Naive B cell (primary cell): ENCODE results near the gene TMEM222. TPM values are rescaled to one million over a fixed set of nuclear protein-coding genes. Genes with fewer than 3 reads are reported as not detected.

ENCODE experiments used
- ATAC-seq, 2 donors: fragments of 150-1000 bp; cut with Tn5 transposase; 2 replicates each; pipeline ENCODE4 v1.10.0; 2021; ENCODE audit warnings: low read depth in 2 of 2, mild to moderate bottlenecking in 2 of 2, moderate library complexity in 2 of 2
- DNase-seq: peaks from one replicate; pipeline ENCODE4 v3.0.0; 2022
- H3K27ac Mint-ChIP-seq, 6 donors: one replicate each; pipeline ENCODE4 v1.8.0; 2020 to 2022; ENCODE audit warnings: mild to moderate bottlenecking in 6 of 6, mixed read lengths in 6 of 6, moderate library complexity in 5 of 6, inconsistent platforms in 2 of 6
- H3K27me3 Mint-ChIP-seq, 3 donors: one replicate each; pipeline ENCODE4 v1.8.0; 2021 to 2022; ENCODE audit warnings: mixed read lengths in 3 of 3, mild to moderate bottlenecking in 1 of 3
- H3K36me3 Mint-ChIP-seq, 2 donors: one replicate each; pipeline ENCODE4 v1.8.0; 2020 to 2022; ENCODE audit warnings: mixed read lengths in 2 of 2, inconsistent platforms in 1 of 2, mild to moderate bottlenecking in 1 of 2
- H3K4me1 Mint-ChIP-seq, 3 donors: one replicate each; pipeline ENCODE4 v1.8.0; 2020 to 2022; ENCODE audit warnings: mixed read lengths in 3 of 3, inconsistent platforms in 1 of 3, mild to moderate bottlenecking in 1 of 3, moderate library complexity in 1 of 3
- H3K4me3 Mint-ChIP-seq, 8 donors: one replicate each; pipeline ENCODE4 v1.8.0; 2020 to 2022; ENCODE audit warnings: mild to moderate bottlenecking in 8 of 8, mixed read lengths in 8 of 8, moderate library complexity in 8 of 8, inconsistent platforms in 2 of 8
- H3K9me3 Mint-ChIP-seq, 7 donors: one replicate each; pipeline ENCODE4 v1.8.0; 2020 to 2022; ENCODE audit warnings: mixed read lengths in 7 of 7, mild to moderate bottlenecking in 5 of 7, inconsistent platforms in 2 of 7, moderate library complexity in 1 of 7
- polyA plus RNA-seq, 6 donors: library from polyadenylated mRNA; unstranded; fragments of 300-500 nt; fragmentation: Illumina TruSeq; gene quantifications; one replicate each; pipeline ENCODE4 v1.2.3, GENCODE V29; 2021; ENCODE audit warnings: low read depth in 6 of 6

The TMEM222 gene
- polyA plus RNA-seq, 6 donors from 2014 or later, result 59.7 to 80.2 (median 74.2) TPM

DNA sequence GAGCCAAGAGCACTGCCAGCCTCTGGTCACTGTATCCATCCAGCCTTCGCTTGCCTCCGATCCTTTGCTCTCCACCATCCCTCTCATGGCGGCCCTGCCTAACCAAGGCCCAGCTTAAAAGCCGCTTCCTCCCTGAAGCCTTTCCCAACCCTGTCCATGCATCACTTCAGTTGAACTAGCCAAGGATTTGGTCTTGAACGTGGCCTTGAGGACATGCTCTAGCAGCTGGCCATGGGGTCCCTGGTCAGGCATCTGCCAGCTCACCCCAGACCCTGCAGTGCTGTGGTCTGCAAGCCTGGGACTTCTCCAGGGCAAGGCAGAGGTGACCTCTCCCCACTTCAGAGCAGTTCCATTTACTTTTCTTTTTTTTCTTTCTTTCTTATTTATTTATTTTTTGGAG, 14.8 kb downstream of the TMEM222 start:
- DNase-seq (no peak), ATAC-seq (no peak)
- Mint-ChIP-seq H3K4me3 (no peak overlapping the region), H3K27ac (no peak overlapping the region), H3K4me1 (peaks cover 34 to 59% (median 50%) of the 10 kb centered on the region in 3 donors), H3K36me3 (no peaks in the 10 kb centered on the region), H3K27me3 (no peaks in the 10 kb centered on the region), H3K9me3 (peaks cover 0 to 7% (median 0%) of the 10 kb centered on the region in 7 donors)

DNA sequence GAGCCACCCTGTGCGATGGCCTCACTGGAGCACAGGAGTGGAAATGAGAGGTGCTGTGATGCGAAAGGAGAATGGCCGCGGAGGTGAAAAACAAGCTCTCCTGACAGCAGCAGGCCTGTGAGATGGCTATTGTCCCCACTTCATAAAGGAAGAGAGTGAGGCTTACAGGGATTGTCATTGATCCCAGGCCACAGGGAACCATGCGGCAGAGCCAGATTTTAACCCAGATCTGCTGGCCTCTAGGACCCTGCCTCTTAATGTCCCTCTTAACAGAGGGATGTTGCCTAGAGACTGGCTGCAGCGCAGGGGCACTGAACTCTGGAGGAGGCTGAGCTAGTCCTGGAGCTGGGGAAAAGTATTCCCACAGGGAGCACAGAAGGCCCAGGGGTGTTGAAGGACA, 16.8 kb downstream of the TMEM222 start:
- Mint-ChIP-seq H3K9me3 (peaks cover 0 to 7% (median 0%) of the 10 kb centered on the region in 7 donors), H3K36me3 (no peaks in the 10 kb centered on the region), H3K27me3 (no peaks in the 10 kb centered on the region), H3K27ac (peak overlapping the region; percentile 87 to 98 (median 94)), H3K4me1 (peaks cover 43 to 64% (median 51%) of the 10 kb centered on the region in 3 donors), H3K4me3 (peak overlapping the region in 6 of 8 donors; percentile 38 to 89 (median 61))
- ATAC-seq (no peak), DNase-seq (no peak)

DNA sequence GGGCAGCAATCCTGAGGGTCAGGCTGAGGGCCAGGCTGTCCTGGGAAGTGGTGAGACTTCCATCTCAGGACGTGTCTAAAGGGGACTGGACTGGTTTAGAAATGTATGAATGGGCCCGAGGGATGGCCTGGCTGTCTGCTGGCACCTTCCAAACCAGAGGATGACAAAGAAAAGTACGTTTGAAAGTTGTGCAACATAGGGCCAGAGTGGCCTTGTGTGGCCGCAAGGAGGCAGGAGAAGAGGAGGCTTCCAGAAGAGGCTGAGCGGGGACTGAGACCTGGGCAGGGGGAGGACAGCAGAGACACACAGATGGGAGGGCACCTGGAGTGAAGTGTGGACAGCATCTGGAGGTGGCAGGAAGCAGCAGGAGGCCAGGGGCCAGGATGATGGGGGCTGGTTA, 17.2 kb downstream of the TMEM222 start:
- Mint-ChIP-seq H3K36me3 (no peaks in the 10 kb centered on the region), H3K9me3 (peaks cover 0 to 7% (median 0%) of the 10 kb centered on the region in 7 donors), H3K27me3 (no peaks in the 10 kb centered on the region), H3K4me1 (peaks cover 43 to 68% (median 55%) of the 10 kb centered on the region in 3 donors), H3K27ac (peak overlapping the region; percentile 87 to 98 (median 94)), H3K4me3 (peak overlapping the region in 5 of 8 donors; percentile 38 to 92 (median 74))
- ATAC-seq (no peak), DNase-seq (no peak)

DNA sequence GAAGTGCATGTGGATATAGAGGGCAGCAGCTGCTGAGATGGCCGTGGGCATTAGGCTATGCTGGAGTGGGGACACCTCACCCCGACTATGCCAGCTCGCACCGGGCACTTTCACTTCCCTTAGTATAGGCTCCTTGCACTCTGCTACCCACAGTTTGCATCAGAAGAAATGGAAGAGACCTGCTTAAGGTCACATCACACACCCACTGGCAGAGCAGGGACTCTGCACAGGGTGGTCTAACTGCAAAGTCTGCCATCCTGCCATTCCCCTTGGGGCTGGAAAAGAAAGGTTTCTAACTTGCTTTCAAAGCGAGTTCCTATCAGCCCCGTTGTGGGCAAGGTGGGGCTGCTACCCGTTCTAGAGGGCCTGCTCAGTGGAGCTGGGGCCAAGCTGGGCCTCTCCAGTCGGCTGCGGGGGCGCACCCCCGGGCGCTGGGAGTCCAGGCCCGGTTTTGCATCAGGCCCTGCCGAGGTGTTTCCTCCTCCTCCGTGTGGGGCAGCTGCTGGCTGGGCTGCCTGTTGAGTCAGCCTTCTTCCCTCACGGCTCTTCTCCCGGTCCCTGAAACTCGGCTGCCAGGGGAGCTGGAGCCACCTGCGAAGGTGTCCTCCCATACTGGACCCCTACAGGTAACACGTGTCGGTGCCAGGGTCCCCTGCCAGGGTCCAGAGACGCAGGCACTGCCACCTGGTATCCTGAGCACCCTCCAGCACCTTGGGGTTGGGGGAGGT, 19.7 kb downstream of the TMEM222 start, which contains the start of gene SYTL1:
Gene SYTL1 (plus strand): TSS at position 498 of the 728 bp plus-strand sequence. CDS start 3,313 bp downstream, outside the sequence.
- ATAC-seq, result peak; percentile 82 to 88
- Mint-ChIP-seq H3K27ac (peak within 1 kb of the TSS; percentile 87 to 98 (median 96)), H3K36me3 (peaks cover 0 to 8% of the 10 kb centered on the region in 2 donors), H3K4me3 (peak within 1 kb of the TSS; percentile 87 to 98 (median 93)), H3K27me3 (no peaks in the 10 kb centered on the region), H3K9me3 (peaks cover 0 to 7% (median 0%) of the 10 kb centered on the region in 7 donors), H3K4me1 (peaks cover 51 to 76% (median 66%) of the 10 kb centered on the region in 3 donors)
- DNase-seq, result peak; percentile 87

DNA sequence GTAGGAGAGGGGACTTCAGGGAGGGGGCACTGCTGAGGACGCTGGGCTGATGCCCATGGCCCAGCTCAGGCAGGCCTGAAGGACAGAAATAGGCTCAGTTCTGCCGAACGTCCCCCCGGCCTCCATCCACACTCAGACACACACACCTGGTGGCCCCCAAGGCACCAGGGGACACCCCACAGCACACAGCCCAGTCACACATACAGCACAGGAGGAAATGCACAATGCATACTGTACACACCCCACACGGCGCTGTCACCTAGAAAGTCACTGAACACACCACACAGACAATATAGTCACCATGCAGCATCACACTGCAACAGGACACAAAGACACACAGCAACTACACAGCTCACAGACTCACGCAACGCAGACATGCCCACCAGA, 20.4 kb downstream of the TMEM222 start:
- ATAC-seq (no peak), DNase-seq (no peak)
- H3K27me3 Mint-ChIP-seq, result no peaks in the 10 kb centered on the region
- H3K4me3 Mint-ChIP-seq, result peak overlapping the region; percentile 87 to 98 (median 93)
- H3K27ac Mint-ChIP-seq, result peak overlapping the region; percentile 67 to 98 (median 94)
- H3K36me3 Mint-ChIP-seq, result peaks cover 0 to 8% of the 10 kb centered on the region in 2 donors
- H3K4me1 Mint-ChIP-seq, result peaks cover 54 to 73% (median 69%) of the 10 kb centered on the region in 3 donors
- peaks cover 0 to 7% (median 0%) of the 10 kb centered on the region in 7 donors for H3K9me3 Mint-ChIP-seq

DNA sequence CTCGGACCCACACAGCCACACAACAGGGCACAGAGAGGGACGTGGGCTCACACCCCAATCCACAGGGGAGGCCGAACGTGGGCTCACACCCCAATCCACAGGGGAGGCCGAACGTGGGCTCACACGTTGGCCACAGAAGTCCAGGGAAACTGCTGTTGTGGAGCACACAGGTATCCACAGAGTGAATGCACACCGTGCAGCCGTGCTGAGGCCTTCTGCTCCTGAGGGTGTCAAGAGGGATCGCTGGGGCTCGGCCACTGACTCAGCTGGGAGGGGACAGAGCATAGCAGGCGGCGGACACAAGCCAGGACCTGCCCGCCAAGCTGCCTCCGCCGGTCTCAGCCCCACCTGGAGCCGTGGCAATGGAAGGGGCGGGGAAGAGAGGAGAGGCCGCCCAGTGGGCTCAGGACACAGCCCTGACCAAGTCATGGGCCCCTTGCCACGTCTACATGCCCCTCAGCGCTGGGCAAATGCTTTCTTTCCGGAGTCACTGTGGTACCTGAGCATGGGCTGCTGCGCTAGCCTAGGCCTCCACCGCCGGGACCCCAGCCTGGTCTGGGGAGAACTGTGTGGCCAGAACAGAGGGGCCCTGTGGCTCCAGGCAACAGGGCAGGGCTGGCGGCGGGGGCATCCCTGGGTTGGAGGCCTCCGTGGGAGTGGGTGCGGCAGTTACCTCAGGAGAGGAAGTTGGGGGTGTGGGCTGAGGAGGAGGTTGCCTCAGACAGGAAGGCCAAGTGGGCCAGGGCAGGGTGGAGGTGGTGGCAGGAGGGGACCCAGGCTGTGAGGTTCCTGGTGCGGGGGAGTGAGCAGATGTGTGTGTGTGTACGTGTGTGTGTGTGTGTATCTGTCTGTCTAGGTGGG, 21.0 kb downstream of the TMEM222 start:
- Mint-ChIP-seq H3K9me3 (peaks cover 0 to 7% (median 0%) of the 10 kb centered on the region in 7 donors), H3K27me3 (no peaks in the 10 kb centered on the region), H3K4me3 (peak overlapping the region; percentile 87 to 98 (median 93)), H3K27ac (peak overlapping the region; percentile 87 to 98 (median 94)), H3K36me3 (peaks cover 0 to 8% of the 10 kb centered on the region in 2 donors), H3K4me1 (peaks cover 58 to 77% (median 74%) of the 10 kb centered on the region in 3 donors)
- peak; percentile 55 to 64 for ATAC-seq
- peak; percentile 85 for DNase-seq

DNA sequence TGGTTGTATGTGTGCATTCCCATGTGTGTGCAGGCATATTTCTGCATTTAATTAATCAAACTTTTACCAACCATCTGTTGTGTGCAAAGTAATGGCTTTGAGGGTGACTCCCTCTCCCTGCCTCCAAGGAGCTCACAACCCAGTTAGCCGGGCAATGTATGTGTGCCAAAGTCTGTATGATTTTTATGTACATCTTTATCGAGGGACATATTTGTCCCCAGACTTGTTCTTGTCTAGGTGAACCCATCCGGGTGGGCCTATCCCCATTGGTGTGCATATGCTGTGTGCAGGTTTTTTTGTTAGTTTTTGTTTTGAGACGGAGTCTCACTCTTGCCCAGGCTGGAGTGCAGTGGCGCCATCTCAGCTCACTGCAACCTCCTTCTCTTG, 21.7 kb downstream of the TMEM222 start:
- ATAC-seq, result no peak
- DNase-seq, result no peak
- no peaks in the 10 kb centered on the region for H3K27me3 Mint-ChIP-seq
- H3K36me3 Mint-ChIP-seq, result peaks cover 0 to 8% of the 10 kb centered on the region in 2 donors
- H3K4me1 Mint-ChIP-seq, result peaks cover 59 to 76% (median 72%) of the 10 kb centered on the region in 3 donors
- peak overlapping the region; percentile 87 to 98 (median 94) for H3K27ac Mint-ChIP-seq
- H3K9me3 Mint-ChIP-seq, result peaks cover 0 to 7% (median 0%) of the 10 kb centered on the region in 7 donors
- H3K4me3 Mint-ChIP-seq, result peak overlapping the region; percentile 87 to 98 (median 93)

DNA sequence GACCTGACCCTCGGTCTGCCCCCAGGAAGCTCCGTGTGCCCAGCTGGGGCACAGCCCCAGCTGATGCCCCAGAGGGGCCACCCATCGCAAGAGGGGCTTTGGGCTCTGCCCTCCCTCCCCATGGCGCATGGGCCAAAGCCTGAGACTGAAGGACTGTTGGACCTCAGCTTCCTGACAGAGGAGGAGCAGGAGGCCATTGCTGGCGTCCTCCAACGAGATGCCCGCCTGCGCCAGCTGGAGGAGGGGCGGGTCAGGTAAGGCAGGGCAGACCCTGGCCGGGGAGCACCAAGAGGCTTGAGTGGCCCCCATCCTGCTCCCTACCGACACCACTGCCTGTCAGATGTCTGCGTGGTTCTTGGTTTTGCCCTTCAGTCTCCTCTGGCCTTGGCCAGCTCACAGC, 23.3 kb downstream of the TMEM222 start:
- Mint-ChIP-seq H3K36me3 (peaks cover 0 to 8% of the 10 kb centered on the region in 2 donors), H3K27ac (peak overlapping the region in 2 of 6 donors; percentile 18 to 86), H3K9me3 (no peaks in the 10 kb centered on the region), H3K4me1 (peaks cover 45 to 64% (median 56%) of the 10 kb centered on the region in 3 donors), H3K27me3 (no peaks in the 10 kb centered on the region), H3K4me3 (peak overlapping the region in 4 of 8 donors; percentile 9 to 86 (median 49))
- DNase-seq (no peak), ATAC-seq (no peak)

DNA sequence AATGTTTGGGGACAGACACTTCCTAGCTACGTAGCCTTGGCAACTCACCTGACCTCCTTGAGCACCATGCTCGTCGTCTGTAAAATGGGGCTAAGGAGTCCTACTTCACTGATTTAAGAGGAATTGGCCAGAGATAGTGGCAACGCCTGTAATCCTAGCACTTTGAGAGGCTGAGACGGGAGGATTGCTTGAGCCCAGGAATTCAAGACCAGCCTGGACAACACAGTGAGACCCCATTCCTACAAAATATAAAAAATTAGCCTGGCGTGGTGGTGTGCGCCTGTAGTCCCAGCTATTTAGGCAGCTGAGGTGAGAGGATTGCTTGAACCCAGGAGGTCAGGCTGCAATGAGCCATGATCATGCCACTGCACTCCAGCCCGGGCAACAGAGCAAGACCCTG, 24.4 kb downstream of the TMEM222 start:
- Mint-ChIP-seq H3K36me3 (peaks cover 0 to 8% of the 10 kb centered on the region in 2 donors), H3K27me3 (no peaks in the 10 kb centered on the region), H3K27ac (peak overlapping the region in 1 of 6 donors; percentile 28), H3K4me3 (peak overlapping the region in 3 of 8 donors; percentile 30 to 70 (median 69)), H3K4me1 (peaks cover 37 to 53% (median 45%) of the 10 kb centered on the region in 3 donors), H3K9me3 (no peaks in the 10 kb centered on the region)
- ATAC-seq (no peak), DNase-seq (no peak)

DNA sequence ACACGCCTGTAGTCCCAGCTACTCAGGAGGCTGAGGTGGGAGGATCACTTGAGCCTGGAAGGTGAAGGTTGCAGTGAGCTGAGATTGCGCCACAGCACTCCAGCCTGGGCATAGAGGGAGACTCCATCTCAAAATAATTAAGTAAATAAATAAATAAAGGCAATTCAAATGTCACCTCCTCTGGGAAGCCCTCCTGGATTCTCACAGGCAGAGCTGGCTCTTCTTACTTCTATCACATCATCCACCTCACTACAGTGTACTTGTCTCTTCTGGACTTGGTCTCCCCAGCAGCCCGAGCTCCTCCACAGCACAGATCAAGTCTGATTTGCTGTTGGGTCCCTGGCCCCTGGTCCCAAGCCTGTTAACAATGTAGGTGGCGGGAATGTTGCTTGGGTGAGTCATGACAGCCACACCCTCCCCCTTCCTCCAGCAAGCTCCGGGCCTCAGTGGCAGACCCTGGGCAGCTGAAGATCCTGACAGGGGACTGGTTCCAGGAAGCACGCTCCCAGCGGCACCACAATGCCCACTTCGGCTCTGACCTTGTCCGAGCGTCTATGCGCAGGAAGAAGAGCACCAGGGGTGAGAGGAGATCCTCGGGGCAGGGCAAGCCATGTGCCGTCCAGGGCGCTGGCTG, 25.1 kb downstream of the TMEM222 start:
- Mint-ChIP-seq H3K9me3 (no peaks in the 10 kb centered on the region), H3K4me3 (peak overlapping the region in 1 of 8 donors; percentile 24), H3K4me1 (peaks cover 31 to 46% (median 40%) of the 10 kb centered on the region in 3 donors), H3K27me3 (no peaks in the 10 kb centered on the region), H3K36me3 (peaks cover 0 to 8% of the 10 kb centered on the region in 2 donors), H3K27ac (peak overlapping the region in 4 of 6 donors; percentile 28 to 67 (median 48))
- ATAC-seq (no peak), DNase-seq (no peak)

DNA sequence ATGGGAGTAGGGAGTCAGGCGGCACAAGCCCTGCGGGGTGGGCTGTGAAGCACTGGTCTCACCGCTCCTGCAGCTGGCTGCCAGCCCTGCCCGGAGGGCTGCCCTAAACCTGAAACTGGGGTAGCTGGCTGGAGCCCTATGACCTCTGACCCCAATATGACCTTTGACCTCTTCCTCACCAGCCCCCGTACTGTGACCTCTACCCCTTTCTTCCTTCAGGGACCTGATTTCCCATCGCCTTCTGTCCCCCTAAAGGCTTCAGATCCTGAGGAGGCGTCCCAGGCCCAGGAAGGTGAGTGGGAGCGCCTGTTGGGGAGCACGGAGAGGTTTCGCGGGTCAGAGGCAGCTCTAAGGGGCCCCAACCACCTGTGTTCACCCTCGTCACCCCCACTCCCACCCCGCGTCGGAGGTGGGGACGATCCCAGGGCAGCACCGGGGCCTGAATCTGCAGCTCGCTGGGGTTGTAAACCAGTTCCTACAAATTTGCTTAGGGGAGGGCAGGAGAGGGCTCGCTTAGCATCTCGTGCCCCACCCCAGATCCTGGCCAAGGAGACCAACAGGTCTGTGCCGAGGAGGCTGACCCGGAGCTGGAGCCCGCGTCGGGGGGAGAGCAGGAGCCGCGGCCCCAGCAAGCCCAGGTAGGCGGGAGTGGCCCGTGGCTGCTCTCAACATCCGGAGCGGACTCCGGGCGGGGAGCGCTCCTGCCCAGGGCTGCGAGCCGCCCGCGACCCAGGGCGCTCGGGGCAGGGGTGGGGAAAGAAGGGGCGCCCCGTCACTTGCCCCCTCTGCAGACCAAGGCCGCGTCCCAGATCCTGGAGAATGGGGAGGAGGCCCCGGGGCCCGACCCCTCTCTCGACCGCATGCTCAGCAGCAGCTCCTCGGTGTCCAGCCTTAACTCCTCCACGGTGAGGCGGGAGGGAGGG, 27.2 kb downstream of the TMEM222 start:
- Mint-ChIP-seq H3K27me3 (no peaks in the 10 kb centered on the region), H3K4me3 (peak overlapping the region in 5 of 8 donors; percentile 20 to 78 (median 51)), H3K9me3 (no peaks in the 10 kb centered on the region), H3K4me1 (peaks cover 16 to 26% (median 26%) of the 10 kb centered on the region in 3 donors), H3K36me3 (peaks cover 0 to 8% of the 10 kb centered on the region in 2 donors), H3K27ac (no peak overlapping the region)
- peak; percentile 70 to 86 for ATAC-seq
- peak; percentile 17 for DNase-seq
